Endothelial cell of umbilical vein (primary cell): Measurements from ENCODE around the gene SREBF1. TPM values are rescaled to one million over a fixed set of nuclear protein-coding genes. Genes with fewer than 3 reads are reported as not detected.

Source experiments
- BruUV-seq: library from RNA; stranded (reverse); fragments of 400-500 nt; replicated peaks from 2 replicates; lab custom pipeline; 2021; lab: Mats Ljungman, UMichigan
- CTCF ChIA-PET: fragments of 300-600, 350-600 bp; sonication (Branson Sonifier 250); formaldehyde crosslinking; loops from one replicate; lab custom pipeline; 2021; ENCODE audit warnings: antibody characterized with exemption, inconsistent platforms; lab: Charles Lee
- POLR2A ChIA-PET: fragments of 300-600, 350-600 bp; sonication (Branson Sonifier 250); formaldehyde crosslinking; loops from one replicate; lab custom pipeline; 2021; ENCODE audit warnings: antibody characterized with exemption, inconsistent platforms; lab: Charles Lee
- DNase-seq: peaks from one replicate; pipeline ENCODE4 v3.0.0-alpha.2; 2011; ENCODE audit warnings: low read depth, low spot score
- FAIRE-seq: peaks from 2 replicates; lab custom pipeline; 2011; peaks lifted over from hg19 to GRCh38; lab: Jason Lieb, UNC
- H2AFZ ChIP-seq: 2 replicates; pipeline ENCODE4 v1.6.0; 2012; ENCODE audit warnings: low read depth, low read length, control low read depth, inconsistent platforms
- H3K27ac ChIP-seq: 2 replicates; pipeline ENCODE4 v1.5.1; 2011; ENCODE audit warnings: low read depth, mild to moderate bottlenecking, control low read depth, low read length, moderate library complexity; ENCODE audit not compliant: insufficient read depth
- H3K27me3 ChIP-seq, 2 experiments: 2 replicates each; pipeline versions ENCODE4 v1.6.0 to v1.6.1; 2011; ENCODE audit warnings: low read length in 2 of 2, mixed read lengths in 1 of 2; ENCODE audit not compliant: control insufficient read depth in 2 of 2, insufficient read depth in 2 of 2
- H3K36me3 ChIP-seq, 2 experiments: 2 replicates in 1 of 2; 3 replicates in 1 of 2; pipeline ENCODE4 v1.5.1; 2011; ENCODE audit warnings: low read length in 2 of 2, mild to moderate bottlenecking in 1 of 2, moderate library complexity in 1 of 2; ENCODE audit not compliant: control insufficient read depth in 2 of 2, insufficient read depth in 2 of 2; ENCODE audit errors: extremely low read depth in 1 of 2
- H3K4me1 ChIP-seq: 3 replicates; pipeline ENCODE4 v1.5.1; 2011; ENCODE audit warnings: mild to moderate bottlenecking, low read length; ENCODE audit not compliant: control insufficient read depth, insufficient read depth; ENCODE audit errors: extremely low read depth
- H3K4me2 ChIP-seq: 2 replicates; pipeline ENCODE4 v1.6.1; 2011; ENCODE audit warnings: low read length, control low read depth, mixed read lengths; ENCODE audit not compliant: insufficient read depth
- H3K4me3 ChIP-seq, 3 experiments: fragments of 200-600 bp in 1 of 3; sonication (generic), shearing (Covaris generic) in 1 of 3; replicated peaks in 1 of 3; 2 replicates each; pipeline ENCODE4 v1.5.1; 2011 to 2016; ENCODE audit warnings: control low read depth in 3 of 3, low read length in 3 of 3, mild to moderate bottlenecking in 2 of 3, inconsistent platforms in 1 of 3, low read depth in 1 of 3, moderate library complexity in 1 of 3; ENCODE audit not compliant: insufficient read depth in 1 of 3
- H3K79me2 ChIP-seq: 2 replicates; pipeline ENCODE4 v1.6.0; 2012; ENCODE audit warnings: low read length, inconsistent platforms; ENCODE audit not compliant: control insufficient read depth, insufficient read depth
- H3K9ac ChIP-seq: replicated peaks from 2 replicates; pipeline ENCODE3; 2011; ENCODE audit warnings: low read length, control low read depth; ENCODE audit not compliant: insufficient read depth; ENCODE audit errors: extremely low read depth
- H3K9me1 ChIP-seq: replicated peaks from 3 replicates; pipeline ENCODE4 v1.6.0; 2011; ENCODE audit warnings: mild to moderate bottlenecking, low read length; ENCODE audit not compliant: control insufficient read depth, insufficient read depth; ENCODE audit errors: extremely low read depth
- H3K9me3 ChIP-seq: replicated peaks from 2 replicates; pipeline ENCODE4 v1.5.1; 2012; ENCODE audit warnings: low read length, inconsistent platforms; ENCODE audit not compliant: control insufficient read depth, insufficient read depth
- H4K20me1 ChIP-seq: replicated peaks from 2 replicates; pipeline ENCODE3; 2011; ENCODE audit warnings: mild to moderate bottlenecking, low read length; ENCODE audit not compliant: control insufficient read depth, insufficient read depth; ENCODE audit errors: extremely low read depth
- CTCF ChIP-seq, 2 donors: IDR thresholded peaks; 1 replicate in 1 of 2; 2 replicates in 1 of 2; pipeline ENCODE4 v1.5.1; 2011; ENCODE audit warnings: low read length in 2 of 2, mild to moderate bottlenecking in 2 of 2, moderate library complexity in 2 of 2, control low read depth in 1 of 2, inconsistent platforms in 1 of 2, low read depth in 1 of 2; ENCODE audit not compliant: insufficient read depth in 1 of 2; ENCODE audit errors: extremely low read depth in 1 of 2
- EZH2 ChIP-seq: IDR thresholded peaks from 2 replicates; pipeline ENCODE4 v1.6.1; 2012; ENCODE audit warnings: borderline replicate concordance, low read depth, mild to moderate bottlenecking, moderate library complexity, low read length, inconsistent platforms; ENCODE audit not compliant: severe bottlenecking
- FOS ChIP-seq: IDR thresholded peaks from 2 replicates; pipeline ENCODE4 v1.6.1; 2011; ENCODE audit warnings: mild to moderate bottlenecking, low read length, moderate library complexity, borderline replicate concordance; ENCODE audit not compliant: insufficient read depth
- GATA2 ChIP-seq: IDR thresholded peaks from 2 replicates; pipeline ENCODE4 v1.7.0; 2011; ENCODE audit warnings: low read depth, mild to moderate bottlenecking, moderate library complexity, mixed read lengths, low read length; ENCODE audit not compliant: insufficient read length, insufficient read depth
- JUN ChIP-seq: IDR thresholded peaks from 2 replicates; pipeline ENCODE4 v1.6.1; 2011; ENCODE audit warnings: borderline replicate concordance, low read depth; ENCODE audit not compliant: insufficient read length, insufficient read depth
- MAX ChIP-seq: IDR thresholded peaks from 2 replicates; pipeline ENCODE4 v1.6.1; 2011; ENCODE audit not compliant: insufficient read depth, insufficient read length
- MYC ChIP-seq: IDR thresholded peaks from one replicate; pipeline ENCODE4 v1.6.1; 2011; ENCODE audit warnings: mild to moderate bottlenecking, low read depth, low read length
- POLR2A ChIP-seq: IDR thresholded peaks from 2 replicates; pipeline ENCODE4 v1.6.1; 2012; ENCODE audit warnings: low read depth, mild to moderate bottlenecking, control low read depth, low read length
- POLR2AphosphoS5 ChIP-seq: IDR thresholded peaks from 2 replicates; pipeline ENCODE4 v1.6.1; 2012; ENCODE audit warnings: low read depth, mild to moderate bottlenecking, control low read depth, low read length, moderate library complexity; ENCODE audit not compliant: insufficient read depth
- dilution Hi-C: fragments of 300-500 bp; cut with MboI; formaldehyde crosslinking; loops from one replicate; pipeline ENCODE4 v1.15.0; 2019; ENCODE audit warnings: low sequenced_read_pairs; ENCODE audit not compliant: extremely low pct_ligation_motif_present
- intact Hi-C: fragments of 100-400 bp; cut with micrococcal nuclease; formaldehyde crosslinking; loops from one replicate; pipeline ENCODE4 v1.10.0; 2022
- polyA plus RNA-seq, 4 experiments: library from polyadenylated mRNA; depleted of rRNA in 3 of 4; stranded (reverse) in 3 of 4; unstranded in 1 of 4; fragments of >200 nt; gene quantifications; 2 replicates each; pipeline versions ENCODE4 v1.2.1 to v1.2.3, GENCODE V29; 2011 to 2012; ENCODE audit warnings: missing spikeins in 1 of 4
- total RNA-seq: library from RNA; stranded (reverse); gene quantifications from 2 replicates; pipeline ENCODE4 v1.2.3, GENCODE V29; 2021

The SREBF1 gene
- total and polyA plus RNA-seq, 2 donors (not counting 3 experiments of a cell fraction or from before 2014, with no cell fraction given) = 50.4 to 109 TPM

- Histone ChIP-seq H3K9ac (no peak overlapping the region), H3K36me3 (no peaks in the 10 kb centered on the region), H3K27ac (no peak overlapping the region), H2AFZ (no peak overlapping the region), H3K79me2 (no peaks in the 10 kb centered on the region), H3K4me1 (peaks cover 5% of the 10 kb centered on the region), H4K20me1 (no peaks in the 10 kb centered on the region), H3K4me2 (no peak overlapping the region), H3K9me1 (no peaks in the 10 kb centered on the region), H3K4me3 (no peak overlapping the region), H3K27me3 (no peaks in the 10 kb centered on the region), H3K9me3 (no peaks in the 10 kb centered on the region)
- TF ChIP-seq POLR2AphosphoS5 (no peak), FOS (no peak), MAX (no peak), MYC (no peak)
- POLR2A ChIA-PET = no interaction called here
- FAIRE-seq = no peak
- intact Hi-C loops (no loop called here), dilution Hi-C loops (no loop called here)
- CTCF ChIA-PET = interaction anchor here (0.6 to 7.0 kb wide), 3 partner anchors 11 to 53 kb away, joined by 4 to 68 read pairs (median 4); no protein-coding TSS in a partner anchor
- DNase-seq = no peak
- BruUV-seq = no TSS peak
Observed at GRCh38 chr17:17865035-17865434, 28.2 kb upstream of the SREBF1 start.

- Histone ChIP-seq H3K4me2 (no peak overlapping the region), H2AFZ (no peak overlapping the region), H3K9ac (no peak overlapping the region), H3K4me3 (no peak overlapping the region), H3K4me1 (no peaks in the 10 kb centered on the region), H3K27ac (no peak overlapping the region), H3K36me3 (no peaks in the 10 kb centered on the region), H4K20me1 (no peaks in the 10 kb centered on the region), H3K9me3 (no peaks in the 10 kb centered on the region), H3K27me3 (no peaks in the 10 kb centered on the region), H3K79me2 (no peaks in the 10 kb centered on the region), H3K9me1 (no peaks in the 10 kb centered on the region)
- CTCF ChIA-PET = interaction anchor here (1.0 to 7.0 kb wide), 16 partner anchors 9 to 181 kb away, joined by 4 to 68 read pairs (median 6); partner anchors contain the start of gene SREBF1
- intact Hi-C loops (loop anchor here (1.0 kb wide), 3 partner anchors 48 to 179 kb away; partner anchors contain the start of gene RAI1), dilution Hi-C loops (no loop called here)
- FAIRE-seq (no peak), DNase-seq (no peak)
- TF ChIP-seq EZH2 (no peak), MYC (no peak), JUN (no peak), GATA2 (no peak), POLR2A (no peak), CTCF (IDR thresholded peaks at IDR 0.05; ENCODE audit: extremely low read depth in 1 of 2, insufficient read depth in 1 of 2, low read depth in 1 of 2, low read length in 2 of 2) (no peak), POLR2AphosphoS5 (no peak), MAX (no peak), FOS (no peak)
- POLR2A ChIA-PET = no interaction called here
- BruUV-seq = no TSS peak
Observed at GRCh38 chr17:17860766-17861107, 24.0 kb upstream of the SREBF1 start.
